Tibial nerve (tissue), 4 donors: ENCODE results near the gene EEF2KMT.

Source experiments
- EP300 ChIP-seq, 2 donors: sonication (generic); formaldehyde crosslinking; IDR thresholded peaks; one replicate each; pipeline ENCODE4 v1.6.1; 2017; ENCODE audit warnings: antibody characterized with exemption in 2 of 2, mild to moderate bottlenecking in 1 of 2
- POLR2A ChIP-seq, 2 donors: fragments of 450-650 bp; IDR thresholded peaks; one replicate each; pipeline ENCODE4 v1.6.1; 2017; ENCODE audit warnings: antibody characterized with exemption in 2 of 2, mild to moderate bottlenecking in 2 of 2, moderate library complexity in 2 of 2
- TF ChIP-seq, protein P1 (sequence below), 5 experiments: fragments of 200-600 bp in 3 of 5; fragments of 450-650 bp in 2 of 5; sonication (generic) in 3 of 5; IDR thresholded peaks; one replicate each; pipeline ENCODE4 v1.5.1; 2016 to 2019; ENCODE audit warnings: antibody characterized with exemption in 5 of 5, mild to moderate bottlenecking in 3 of 5, moderate library complexity in 2 of 5

GRCh38 chr16:5071681-5072333 lies 25.8 kb downstream of the EEF2KMT start, which contains the start of gene ALG1:
- TF ChIP-seq, protein P1, sequence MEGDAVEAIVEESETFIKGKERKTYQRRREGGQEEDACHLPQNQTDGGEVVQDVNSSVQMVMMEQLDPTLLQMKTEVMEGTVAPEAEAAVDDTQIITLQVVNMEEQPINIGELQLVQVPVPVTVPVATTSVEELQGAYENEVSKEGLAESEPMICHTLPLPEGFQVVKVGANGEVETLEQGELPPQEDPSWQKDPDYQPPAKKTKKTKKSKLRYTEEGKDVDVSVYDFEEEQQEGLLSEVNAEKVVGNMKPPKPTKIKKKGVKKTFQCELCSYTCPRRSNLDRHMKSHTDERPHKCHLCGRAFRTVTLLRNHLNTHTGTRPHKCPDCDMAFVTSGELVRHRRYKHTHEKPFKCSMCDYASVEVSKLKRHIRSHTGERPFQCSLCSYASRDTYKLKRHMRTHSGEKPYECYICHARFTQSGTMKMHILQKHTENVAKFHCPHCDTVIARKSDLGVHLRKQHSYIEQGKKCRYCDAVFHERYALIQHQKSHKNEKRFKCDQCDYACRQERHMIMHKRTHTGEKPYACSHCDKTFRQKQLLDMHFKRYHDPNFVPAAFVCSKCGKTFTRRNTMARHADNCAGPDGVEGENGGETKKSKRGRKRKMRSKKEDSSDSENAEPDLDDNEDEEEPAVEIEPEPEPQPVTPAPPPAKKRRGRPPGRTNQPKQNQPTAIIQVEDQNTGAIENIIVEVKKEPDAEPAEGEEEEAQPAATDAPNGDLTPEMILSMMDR (IDR thresholded peaks at IDR 0.05), result peak in 1 of 5 experiments; percentile 19
- TF ChIP-seq POLR2A (IDR thresholded peaks at IDR 0.05) (peak in 1 of 2 donors; percentile 60), EP300 (IDR thresholded peaks at IDR 0.05) (peak; percentile 42 to 92)
